ENCODE data around the gene JAZF1.
"Not testable (repeated sequence)": the region's sequence is repeated elsewhere in the genome, so short reads cannot be mapped to it uniquely, and the experiment has no call there.

JAZF1 gene

GRCh38 chr7:27942711-27943110 lies 237.9 kb downstream of the JAZF1 start:
- no peak for DNase-seq (ENCODE audit: low read depth in 2 of 2)

- DNase-seq (ENCODE audit: low read depth in 2 of 2) = no peak
These were observed 239.1 kb downstream of the JAZF1 start for GRCh38 chr7:27941522-27941921.

GRCh38 chr7:27940341-27940740 lies 240.3 kb downstream of the JAZF1 start:
- no peak for DNase-seq (ENCODE audit: low read depth in 2 of 2)

- DNase-seq (ENCODE audit: low read depth in 2 of 2) = no peak
These were observed 240.7 kb downstream of the JAZF1 start for GRCh38 chr7:27939893-27940292.

GRCh38 chr7:27936768-27937102 lies 243.9 kb downstream of the JAZF1 start:
- no peak for DNase-seq (ENCODE audit: low read depth in 2 of 2)

GRCh38 chr7:27936047-27936767 lies 244.4 kb downstream of the JAZF1 start:
- no peak for DNase-seq (ENCODE audit: low read depth in 2 of 2)

GRCh38 chr7:27933671-27934565 lies 246.7 kb downstream of the JAZF1 start:
- DNase-seq (ENCODE audit: low read depth in 2 of 2) = no peak

- no peak for DNase-seq (ENCODE audit: low read depth in 2 of 2)
These were observed 249.6 kb downstream of the JAZF1 start for GRCh38 chr7:27930910-27931476.

- no peak for DNase-seq (ENCODE audit: low read depth in 2 of 2)
These were observed 251.5 kb downstream of the JAZF1 start for GRCh38 chr7:27929127-27929526.

GRCh38 chr7:27928001-27928400 lies 252.6 kb downstream of the JAZF1 start:
- no peak for DNase-seq (ENCODE audit: low read depth in 2 of 2)

GRCh38 chr7:27925573-27926201 lies 254.9 kb downstream of the JAZF1 start:
- no peak for DNase-seq (ENCODE audit: low read depth in 2 of 2)

- no peak for DNase-seq (ENCODE audit: low read depth in 2 of 2)
These were observed 257.0 kb downstream of the JAZF1 start for GRCh38 chr7:27923642-27923980.

GRCh38 chr7:27922907-27923641 lies 257.5 kb downstream of the JAZF1 start:
- DNase-seq (ENCODE audit: low read depth in 2 of 2) = no peak

GRCh38 chr7:27922389-27922788 lies 258.2 kb downstream of the JAZF1 start:
- DNase-seq (ENCODE audit: low read depth in 2 of 2) = not testable (repeated sequence)

GRCh38 chr7:27921081-27921836 lies 259.3 kb downstream of the JAZF1 start:
- no peak for DNase-seq (ENCODE audit: low read depth in 2 of 2)

GRCh38 chr7:27920281-27920946 lies 260.2 kb downstream of the JAZF1 start:
- no peak for DNase-seq (ENCODE audit: low read depth in 2 of 2)

GRCh38 chr7:27918503-27918902 lies 262.1 kb downstream of the JAZF1 start:
- no peak for DNase-seq (ENCODE audit: low read depth in 2 of 2)

GRCh38 chr7:27917774-27918314 lies 262.8 kb downstream of the JAZF1 start:
- no peak for DNase-seq (ENCODE audit: low read depth in 2 of 2)

GRCh38 chr7:27917119-27917518 lies 263.5 kb downstream of the JAZF1 start:
- no peak for DNase-seq (ENCODE audit: low read depth in 2 of 2)

GRCh38 chr7:27916372-27916771 lies 264.2 kb downstream of the JAZF1 start:
- no peak for DNase-seq (ENCODE audit: low read depth in 2 of 2)
